HepG2 (cell line): ENCODE results near the gene ZDHHC11. TPM values are rescaled to one million over a fixed set of nuclear protein-coding genes. Genes with fewer than 3 reads are reported as not detected.
A peak's percentile ranks its signal among the peaks of the same experiment; 100 is the strongest.

Source experiments
- ARNT ChIP-seq: fragments of 450-650 bp; IDR thresholded peaks from 2 replicates; pipeline ENCODE4 v1.6.1; 2017
- ARNT2 ChIP-seq: sonication (generic); formaldehyde crosslinking; IDR thresholded peaks from 2 replicates; pipeline ENCODE4 v1.8.0; 2022; ENCODE audit warnings: mild to moderate bottlenecking, low read depth, missing genetic modification reagents, moderate library complexity
- BRF2 ChIP-seq: sonication (generic); formaldehyde crosslinking; IDR thresholded peaks from 2 replicates; pipeline ENCODE4 v1.8.1; 2022; ENCODE audit warnings: mild to moderate bottlenecking, missing genetic modification reagents
- E2F2 ChIP-seq: sonication (generic); formaldehyde crosslinking; IDR thresholded peaks from 2 replicates; pipeline ENCODE4 v1.4.0; 2020; ENCODE audit warnings: missing genetic modification reagents, borderline replicate concordance
- FOXA1 ChIP-seq, 2 experiments: fragments of 450-650 bp in 1 of 2; sonication (generic) in 1 of 2; formaldehyde crosslinking in 1 of 2; IDR thresholded peaks; 2 replicates each; pipeline versions ENCODE4 v1.4.0 to v1.6.1; 2016 to 2020; ENCODE audit warnings: missing genetic modification reagents in 1 of 2
- GABPA ChIP-seq, 2 experiments: IDR thresholded peaks; 2 replicates each; pipeline ENCODE4 v1.6.1; 2011 to 2016; ENCODE audit warnings: low read depth in 2 of 2, low read length in 1 of 2, missing biosample characterization in 1 of 2, missing genetic modification characterization in 1 of 2
- GLMP ChIP-seq: sonication (generic); formaldehyde crosslinking; IDR thresholded peaks from 2 replicates; pipeline ENCODE4 v1.9.0; 2021; ENCODE audit warnings: missing genetic modification reagents, mild to moderate bottlenecking, borderline replicate concordance
- GPN1 ChIP-seq: sonication (generic); formaldehyde crosslinking; IDR thresholded peaks from 2 replicates; pipeline ENCODE4 v1.5.1; 2020; ENCODE audit warnings: missing genetic modification reagents, borderline replicate concordance
- HHEX ChIP-seq: IDR thresholded peaks from 2 replicates; pipeline ENCODE4 v1.6.1; 2016; ENCODE audit warnings: control low read depth
- KLF9 ChIP-seq: IDR thresholded peaks from 2 replicates; pipeline ENCODE4 v1.6.1; 2016; ENCODE audit warnings: low read depth
- NCOR1 ChIP-seq: fragments of 200-600 bp; sonication (generic); IDR thresholded peaks from 2 replicates; pipeline ENCODE4 v1.7.0; 2017; ENCODE audit warnings: antibody characterized with exemption, low read length, borderline replicate concordance
- PCBP1 ChIP-seq: fragments of 200-400 bp; formaldehyde crosslinking; IDR thresholded peaks from 2 replicates; pipeline ENCODE4 v1.6.1; 2017; ENCODE audit warnings: mild to moderate bottlenecking, low read depth, low read length, borderline replicate concordance
- SP5 ChIP-seq: IDR thresholded peaks from 2 replicates; pipeline ENCODE4 v1.6.1; 2016; ENCODE audit warnings: low read depth, borderline replicate concordance
- ZFAT ChIP-seq: sonication (generic); formaldehyde crosslinking; conservative IDR thresholded peaks from 2 replicates; pipeline ENCODE4 v1.8.1; 2023; ENCODE audit warnings: missing genetic modification reagents, inconsistent platforms
- ZFP82 ChIP-seq: sonication (generic); formaldehyde crosslinking; IDR thresholded peaks from 2 replicates; pipeline ENCODE4 v1.5.1; 2020; ENCODE audit warnings: mild to moderate bottlenecking, missing genetic modification reagents, borderline replicate concordance
- ZFY ChIP-seq: sonication (generic); formaldehyde crosslinking; IDR thresholded peaks from 2 replicates; pipeline ENCODE4 v1.4.0; 2020; ENCODE audit warnings: missing genetic modification reagents
- ZKSCAN1 ChIP-seq: fragments of 150-350 bp; IDR thresholded peaks from 2 replicates; pipeline ENCODE4 v1.6.1; 2014; ENCODE audit warnings: low read length
- ZNF280B ChIP-seq: sonication (generic); formaldehyde crosslinking; IDR thresholded peaks from 2 replicates; pipeline ENCODE4 v1.5.0; 2020; ENCODE audit warnings: missing genetic modification reagents, mild to moderate bottlenecking, borderline replicate concordance
- ZNF484 ChIP-seq: sonication (generic); formaldehyde crosslinking; IDR thresholded peaks from 2 replicates; pipeline ENCODE4 v1.5.1; 2020; ENCODE audit warnings: mild to moderate bottlenecking, low read depth, missing genetic modification reagents, borderline replicate concordance
- ZNF530 ChIP-seq: sonication (generic); formaldehyde crosslinking; IDR thresholded peaks from 2 replicates; pipeline ENCODE4 v1.5.0; 2020; ENCODE audit warnings: low read depth, mild to moderate bottlenecking, missing genetic modification reagents
- ZNF552 ChIP-seq: sonication (generic); formaldehyde crosslinking; IDR thresholded peaks from 2 replicates; pipeline ENCODE4 v1.9.0; 2022; ENCODE audit warnings: missing genetic modification reagents, mild to moderate bottlenecking, borderline replicate concordance
- ZNF577 ChIP-seq: sonication (generic); formaldehyde crosslinking; IDR thresholded peaks from 2 replicates; pipeline ENCODE4 v1.4.0; 2020; ENCODE audit warnings: mild to moderate bottlenecking, low read depth, missing genetic modification reagents, borderline replicate concordance
- ZNF615 ChIP-seq: sonication (generic); formaldehyde crosslinking; IDR thresholded peaks from 2 replicates; pipeline ENCODE4 v1.5.0; 2020; ENCODE audit warnings: mild to moderate bottlenecking, missing genetic modification reagents, borderline replicate concordance
- polyA plus RNA-seq, 8 experiments: library from polyadenylated mRNA; depleted of rRNA in 3 of 8; stranded (reverse) in 7 of 8; unstranded in 1 of 8; fragments of >200 nt; fragmentation: Illumina TruSeq in 4 of 8; extraction: Trizol in 4 of 8; gene quantifications; 2 replicates each; pipeline versions ENCODE4 v1.2.1 to v1.2.3, GENCODE V29; 2011 to 2016; ENCODE audit warnings: low read depth in 4 of 8, missing spikeins in 1 of 8, mixed read lengths in 1 of 8; ENCODE audit not compliant: insufficient read depth in 1 of 8
- total RNA-seq, 5 experiments: library from RNA; depleted of rRNA; stranded (reverse); fragments of >200 nt; fragmentation: Illumina TruSeq; extraction: Trizol; gene quantifications; 2 replicates each; pipeline ENCODE4 v1.2.3, GENCODE V29; 2016; ENCODE audit warnings: low read depth in 1 of 5

Gene ZDHHC11
- total and polyA plus RNA-seq, 2 of the 13 experiments (the other 11 are each of a cell fraction or from before 2014, with no cell fraction given): 2.1 to 4.0 TPM

GRCh38 chr5:757931-758697 is 92.7 kb downstream of the ZDHHC11 start (continued):
- TF ChIP-seq ARNT2 (no peak), ZNF484 (no peak), PCBP1 (0 out of 2 replicates have a peak, but pooled peaks have one; percentile 3), GABPA (IDR thresholded peaks at IDR 0.05; ENCODE audit: low read depth, low read length) (no peak), GABPA (CRISPR knock-in tag; IDR thresholded peaks at IDR 0.05; ENCODE audit: low read depth) (no peak), ZKSCAN1 (peak; percentile 8; the same call in 1 of the 2 replicates), ZFAT (CRISPR knock-in tag) (no peak), SP5 (CRISPR knock-in tag) (no peak), ZNF552 (CRISPR knock-in tag) (no peak), BRF2 (CRISPR knock-in tag) (no peak), GPN1 (CRISPR knock-in tag) (no peak), NCOR1 (no peak; the same call in 1 of the 2 replicates), FOXA1 (IDR thresholded peaks at IDR 0.05) (no peak), FOXA1 (CRISPR knock-in tag; IDR thresholded peaks at IDR 0.05) (no peak), ZNF530 (CRISPR knock-in tag) (no peak), ZFY (CRISPR knock-in tag) (0 out of 2 replicates have a peak, but pooled peaks have one; percentile 11), ZNF577 (CRISPR knock-in tag) (no peak), HHEX (CRISPR knock-in tag) (no peak), GLMP (CRISPR knock-in tag) (no peak), KLF9 (CRISPR knock-in tag) (no peak), ZFP82 (CRISPR knock-in tag) (no peak), ARNT (no peak), ZNF615 (CRISPR knock-in tag) (no peak), ZNF280B (CRISPR knock-in tag) (no peak), E2F2 (no peak)
